ENCODE results near the gene PRR35. TPM values are rescaled to one million over a fixed set of nuclear protein-coding genes. Genes with fewer than 3 reads are reported as not detected.

PRR35 gene
- total and polyA plus RNA-seq, 4 donors: not detected

GRCh38 chr16:536746-537145 lies 23.4 kb upstream of the PRR35 start:
- DNase-seq (ENCODE audit: low spot score): no peak
- 95% methylated on average over 17 of the region's 17 CpGs for WGBS
- Histone ChIP-seq H3K4me3 (ENCODE audit: low read depth in 1 of 3, low read length in 3 of 3) (no peak overlapping the region), H3K27me3 (ENCODE audit: control insufficient read depth in 4 of 4, insufficient read depth in 4 of 4, low read length in 3 of 4) (no peaks in the 10 kb centered on the region), H3K36me3 (ENCODE audit: control insufficient read depth in 4 of 4, insufficient read depth in 3 of 4, low read depth in 1 of 4, low read length in 3 of 4) (peaks cover 3 to 21% (median 7%) of the 10 kb centered on the region in 4 donors), H3K9ac (ENCODE audit: low read depth in 1 of 2, low read length in 2 of 2) (no peak overlapping the region), H3K27ac (ENCODE audit: low read depth in 1 of 2, low read length in 2 of 2) (no peak overlapping the region), H3K9me3 (ENCODE audit: control insufficient read depth in 4 of 4, low read length in 3 of 4) (no peaks in the 10 kb centered on the region), H3K4me1 (ENCODE audit: control insufficient read depth in 4 of 4, insufficient read depth in 4 of 4, low read length in 3 of 4) (peaks cover 25 to 34% (median 30%) of the 10 kb centered on the region in 4 donors)
- TF ChIP-seq RXRA (IDR thresholded peaks at IDR 0.05) (no peak), JUND (IDR thresholded peaks at IDR 0.05) (no peak), TAF1 (conservative IDR thresholded peaks at IDR 0.05) (no peak), FOXA1 (IDR thresholded peaks at IDR 0.05) (no peak), FOXA2 (IDR thresholded peaks at IDR 0.05) (no peak), HNF4A (conservative IDR thresholded peaks at IDR 0.05) (no peak), SP1 (IDR thresholded peaks at IDR 0.05) (no peak), YY1 (IDR thresholded peaks at IDR 0.05) (no peak), NR2F2 (IDR thresholded peaks at IDR 0.05) (no peak), HNF4G (IDR thresholded peaks at IDR 0.05) (no peak), REST (IDR thresholded peaks at IDR 0.05) (no peak)
- TF ChIP-seq, protein P1, sequence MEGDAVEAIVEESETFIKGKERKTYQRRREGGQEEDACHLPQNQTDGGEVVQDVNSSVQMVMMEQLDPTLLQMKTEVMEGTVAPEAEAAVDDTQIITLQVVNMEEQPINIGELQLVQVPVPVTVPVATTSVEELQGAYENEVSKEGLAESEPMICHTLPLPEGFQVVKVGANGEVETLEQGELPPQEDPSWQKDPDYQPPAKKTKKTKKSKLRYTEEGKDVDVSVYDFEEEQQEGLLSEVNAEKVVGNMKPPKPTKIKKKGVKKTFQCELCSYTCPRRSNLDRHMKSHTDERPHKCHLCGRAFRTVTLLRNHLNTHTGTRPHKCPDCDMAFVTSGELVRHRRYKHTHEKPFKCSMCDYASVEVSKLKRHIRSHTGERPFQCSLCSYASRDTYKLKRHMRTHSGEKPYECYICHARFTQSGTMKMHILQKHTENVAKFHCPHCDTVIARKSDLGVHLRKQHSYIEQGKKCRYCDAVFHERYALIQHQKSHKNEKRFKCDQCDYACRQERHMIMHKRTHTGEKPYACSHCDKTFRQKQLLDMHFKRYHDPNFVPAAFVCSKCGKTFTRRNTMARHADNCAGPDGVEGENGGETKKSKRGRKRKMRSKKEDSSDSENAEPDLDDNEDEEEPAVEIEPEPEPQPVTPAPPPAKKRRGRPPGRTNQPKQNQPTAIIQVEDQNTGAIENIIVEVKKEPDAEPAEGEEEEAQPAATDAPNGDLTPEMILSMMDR (IDR thresholded peaks at IDR 0.05; ENCODE audit: low read depth, low read length, missing input control): no peak
- TF ChIP-seq, protein P2, sequence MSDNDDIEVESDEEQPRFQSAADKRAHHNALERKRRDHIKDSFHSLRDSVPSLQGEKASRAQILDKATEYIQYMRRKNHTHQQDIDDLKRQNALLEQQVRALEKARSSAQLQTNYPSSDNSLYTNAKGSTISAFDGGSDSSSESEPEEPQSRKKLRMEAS (IDR thresholded peaks at IDR 0.05): no peak

DNA sequence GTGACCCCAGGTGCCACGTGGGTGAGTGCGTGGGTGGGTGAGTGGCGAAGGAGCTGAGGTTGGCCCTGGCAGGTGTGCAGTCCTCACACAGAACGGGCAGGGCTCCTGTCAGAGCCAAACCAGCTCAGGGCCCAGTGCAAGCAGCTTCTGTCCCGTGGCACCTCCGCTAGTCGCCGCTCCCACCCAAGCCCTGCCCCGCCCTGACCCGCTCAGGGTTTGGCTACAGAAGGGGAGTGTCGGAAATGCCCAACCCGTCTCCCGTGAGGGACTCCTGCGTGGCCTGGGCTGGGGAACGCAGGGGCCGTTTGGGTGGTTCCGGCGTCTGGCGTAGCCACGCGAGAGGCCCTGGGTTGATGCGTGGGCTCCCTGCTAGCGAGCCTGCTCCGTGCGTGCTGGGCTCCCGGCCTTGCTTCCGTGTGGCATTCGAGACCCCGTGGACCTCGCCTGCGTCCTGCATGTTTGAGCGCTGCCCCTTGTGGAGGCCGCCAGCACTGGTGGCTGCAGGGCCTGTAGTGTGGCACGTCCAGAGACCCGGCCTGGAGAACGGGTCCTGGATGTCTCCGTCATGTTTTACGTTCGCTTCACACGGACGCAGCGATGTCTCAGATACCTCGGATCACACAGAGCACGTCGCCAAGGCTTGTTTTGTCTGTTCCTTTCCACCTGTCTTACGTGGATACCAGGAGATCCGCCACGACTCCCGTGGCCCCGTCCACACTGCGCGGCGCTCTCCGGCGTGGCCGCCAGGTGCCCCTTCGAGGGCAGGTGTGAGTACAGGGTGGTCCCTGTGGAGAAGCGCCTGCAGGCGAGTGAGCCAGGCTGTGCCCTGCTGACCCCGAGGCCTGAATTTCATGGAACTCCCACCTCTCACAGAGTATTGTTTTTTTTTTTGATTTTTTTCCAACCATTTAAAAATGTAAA lies 22.5 kb upstream of the PRR35 start:
- no peak for DNase-seq (ENCODE audit: low spot score)
- no peak overlapping the region for H3K9ac ChIP-seq (ENCODE audit: low read depth in 1 of 2, low read length in 2 of 2)
- 97% methylated on average over 60 of the region's 60 CpGs for WGBS
- TF ChIP-seq YY1 (IDR thresholded peaks at IDR 0.05) (no peak), HNF4G (IDR thresholded peaks at IDR 0.05) (no peak), HNF4A (conservative IDR thresholded peaks at IDR 0.05) (no peak), RXRA (IDR thresholded peaks at IDR 0.05) (no peak), REST (IDR thresholded peaks at IDR 0.05) (no peak), ZBTB33 (IDR thresholded peaks at IDR 0.05) (no peak), FOXA1 (IDR thresholded peaks at IDR 0.05) (no peak), GABPA (IDR thresholded peaks at IDR 0.05 in 1 of 2, conservative IDR thresholded peaks at IDR 0.05 in 1 of 2) (no peak)
- TF ChIP-seq, protein P1 (IDR thresholded peaks at IDR 0.05; ENCODE audit: low read depth, low read length, missing input control): no peak
- TF ChIP-seq, protein P3, sequence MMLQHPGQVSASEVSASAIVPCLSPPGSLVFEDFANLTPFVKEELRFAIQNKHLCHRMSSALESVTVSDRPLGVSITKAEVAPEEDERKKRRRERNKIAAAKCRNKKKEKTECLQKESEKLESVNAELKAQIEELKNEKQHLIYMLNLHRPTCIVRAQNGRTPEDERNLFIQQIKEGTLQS (IDR thresholded peaks at IDR 0.05): no peak

More for the DNA sequence above, 22.5 kb upstream of the PRR35 start:
- H3K4me1 ChIP-seq (ENCODE audit: control insufficient read depth in 4 of 4, insufficient read depth in 4 of 4, low read length in 3 of 4): peaks cover 28 to 38% (median 33%) of the 10 kb centered on the region in 4 donors
- no peaks in the 10 kb centered on the region for H3K27me3 ChIP-seq (ENCODE audit: control insufficient read depth in 4 of 4, insufficient read depth in 4 of 4, low read length in 3 of 4)
- no peak overlapping the region for H3K4me3 ChIP-seq (ENCODE audit: low read depth in 1 of 3, low read length in 3 of 3)
- H3K36me3 ChIP-seq (ENCODE audit: control insufficient read depth in 4 of 4, insufficient read depth in 3 of 4, low read depth in 1 of 4, low read length in 3 of 4): peaks cover 3 to 21% (median 7%) of the 10 kb centered on the region in 4 donors
- H3K9me3 ChIP-seq (ENCODE audit: control insufficient read depth in 4 of 4, low read length in 3 of 4): no peaks in the 10 kb centered on the region
- H3K27ac ChIP-seq (ENCODE audit: low read depth in 1 of 2, low read length in 2 of 2): no peak overlapping the region
